ENCODE data around the gene STOM. TPM values are rescaled to one million over a fixed set of nuclear protein-coding genes. Genes with fewer than 3 reads are reported as not detected.

Gene STOM
- total RNA-seq, 1 donor: 114 TPM

DNA sequence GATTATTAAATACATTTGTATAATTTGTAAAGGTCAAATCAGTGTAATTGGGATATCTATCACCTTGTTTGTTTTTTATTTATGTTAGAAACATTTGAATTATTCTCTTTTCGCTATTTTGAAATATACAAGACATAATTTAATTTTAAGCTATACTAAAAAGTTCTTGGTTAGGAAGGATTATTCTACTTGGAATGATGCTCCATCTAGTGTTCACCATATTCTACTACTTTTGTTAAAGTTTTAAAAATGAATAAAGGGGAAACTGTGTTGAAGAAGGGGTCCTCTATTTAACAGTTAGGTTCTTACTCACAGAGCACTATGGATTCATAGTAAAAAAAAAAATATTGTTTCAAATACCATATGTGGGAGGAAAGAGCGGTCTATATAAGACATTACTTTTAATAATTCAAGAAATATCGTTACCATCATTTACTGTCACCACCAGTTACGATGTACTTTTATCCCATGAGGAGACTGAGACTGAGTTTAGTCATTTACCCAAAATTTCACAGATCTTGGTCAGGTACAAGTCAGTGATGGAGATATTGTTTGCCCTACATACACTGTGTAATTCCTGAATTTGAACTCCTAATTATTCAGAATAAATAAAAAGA, 6.3 kb upstream of the STOM start:
- Histone ChIP-seq H3K9me3 (ENCODE audit: low read depth, low read length) (no peaks in the 10 kb centered on the region), H3K36me3 (ENCODE audit: insufficient read depth, low read length) (no peaks in the 10 kb centered on the region), H3K4me2 (ENCODE audit: insufficient read depth, low read length) (no peak overlapping the region), H3K79me2 (ENCODE audit: insufficient read depth, low read length) (no peaks in the 10 kb centered on the region), H4K20me1 (ENCODE audit: insufficient read depth, low read length) (no peaks in the 10 kb centered on the region), H3K27ac (ENCODE audit: low read depth, low read length) (no peak overlapping the region), H3K27me3 (ENCODE audit: insufficient read depth, low read length) (no peaks in the 10 kb centered on the region), H2AFZ (ENCODE audit: low read length) (no peak overlapping the region), H3K4me1 (ENCODE audit: insufficient read depth, low read length) (peaks cover 17% of the 10 kb centered on the region), H3K4me3 (ENCODE audit: insufficient read depth, low read length) (no peak overlapping the region)
- TF ChIP-seq, protein P1, sequence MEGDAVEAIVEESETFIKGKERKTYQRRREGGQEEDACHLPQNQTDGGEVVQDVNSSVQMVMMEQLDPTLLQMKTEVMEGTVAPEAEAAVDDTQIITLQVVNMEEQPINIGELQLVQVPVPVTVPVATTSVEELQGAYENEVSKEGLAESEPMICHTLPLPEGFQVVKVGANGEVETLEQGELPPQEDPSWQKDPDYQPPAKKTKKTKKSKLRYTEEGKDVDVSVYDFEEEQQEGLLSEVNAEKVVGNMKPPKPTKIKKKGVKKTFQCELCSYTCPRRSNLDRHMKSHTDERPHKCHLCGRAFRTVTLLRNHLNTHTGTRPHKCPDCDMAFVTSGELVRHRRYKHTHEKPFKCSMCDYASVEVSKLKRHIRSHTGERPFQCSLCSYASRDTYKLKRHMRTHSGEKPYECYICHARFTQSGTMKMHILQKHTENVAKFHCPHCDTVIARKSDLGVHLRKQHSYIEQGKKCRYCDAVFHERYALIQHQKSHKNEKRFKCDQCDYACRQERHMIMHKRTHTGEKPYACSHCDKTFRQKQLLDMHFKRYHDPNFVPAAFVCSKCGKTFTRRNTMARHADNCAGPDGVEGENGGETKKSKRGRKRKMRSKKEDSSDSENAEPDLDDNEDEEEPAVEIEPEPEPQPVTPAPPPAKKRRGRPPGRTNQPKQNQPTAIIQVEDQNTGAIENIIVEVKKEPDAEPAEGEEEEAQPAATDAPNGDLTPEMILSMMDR (IDR thresholded peaks at IDR 0.05; ENCODE audit: extremely low read depth, low read depth, low read length): peak; percentile 50
- no peak for DNase-seq (ENCODE audit: insufficient read length, low spot score, missing footprints)

DNA sequence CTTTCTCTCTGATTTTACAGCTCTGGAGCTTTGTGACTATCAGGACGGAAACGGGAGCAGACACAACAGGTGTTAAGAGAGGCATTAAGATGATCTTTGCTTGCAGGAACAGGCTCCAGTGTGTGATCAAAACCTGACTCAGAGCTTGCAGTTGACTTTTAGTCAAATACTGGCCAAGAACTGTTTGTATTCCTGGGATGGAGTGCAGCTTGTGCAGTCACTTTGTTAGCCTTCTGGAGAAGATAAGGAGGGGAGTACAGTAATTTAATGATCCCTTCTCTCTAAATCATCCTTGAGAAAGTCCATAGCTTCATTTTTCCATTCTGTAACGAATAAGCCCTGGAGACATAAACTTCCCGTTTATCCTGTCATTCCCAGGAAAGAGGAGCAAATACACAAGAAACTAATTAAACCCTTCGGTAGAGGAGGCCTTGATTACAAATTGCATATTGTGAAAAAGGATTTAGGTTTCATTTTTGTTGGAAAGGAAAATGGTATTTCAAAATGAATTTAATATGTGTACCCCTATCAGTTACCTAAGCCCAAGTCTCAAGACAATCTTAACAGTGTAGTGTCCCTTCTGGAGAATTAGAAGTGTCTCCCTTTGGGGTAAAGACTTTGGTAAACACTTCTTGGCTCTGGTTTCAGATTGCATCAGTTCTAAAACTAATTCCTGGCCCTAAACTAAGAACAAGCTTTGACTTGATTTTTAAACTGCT, 3.1 kb upstream of the STOM start:
- H3K27me3 ChIP-seq (ENCODE audit: insufficient read depth, low read length): no peaks in the 10 kb centered on the region
- TF ChIP-seq, protein P1 (IDR thresholded peaks at IDR 0.05; ENCODE audit: extremely low read depth, low read depth, low read length): no peak
- peak; percentile 88 for DNase-seq (ENCODE audit: insufficient read length, low spot score, missing footprints)
- peak overlapping the region; percentile 35 for H3K27ac ChIP-seq (ENCODE audit: low read depth, low read length)
- H2AFZ ChIP-seq (ENCODE audit: low read length): peak overlapping the region; percentile 2
- H3K4me2 ChIP-seq (ENCODE audit: insufficient read depth, low read length): peak overlapping the region; percentile 45
- peaks cover 27% of the 10 kb centered on the region for H3K4me1 ChIP-seq (ENCODE audit: insufficient read depth, low read length)
- H3K9me3 ChIP-seq (ENCODE audit: low read depth, low read length): no peaks in the 10 kb centered on the region
- H3K4me3 ChIP-seq (ENCODE audit: insufficient read depth, low read length): no peak overlapping the region
- H4K20me1 ChIP-seq (ENCODE audit: insufficient read depth, low read length): no peaks in the 10 kb centered on the region
- H3K36me3 ChIP-seq (ENCODE audit: insufficient read depth, low read length): no peaks in the 10 kb centered on the region
- peaks cover 19% of the 10 kb centered on the region for H3K79me2 ChIP-seq (ENCODE audit: insufficient read depth, low read length)

DNA sequence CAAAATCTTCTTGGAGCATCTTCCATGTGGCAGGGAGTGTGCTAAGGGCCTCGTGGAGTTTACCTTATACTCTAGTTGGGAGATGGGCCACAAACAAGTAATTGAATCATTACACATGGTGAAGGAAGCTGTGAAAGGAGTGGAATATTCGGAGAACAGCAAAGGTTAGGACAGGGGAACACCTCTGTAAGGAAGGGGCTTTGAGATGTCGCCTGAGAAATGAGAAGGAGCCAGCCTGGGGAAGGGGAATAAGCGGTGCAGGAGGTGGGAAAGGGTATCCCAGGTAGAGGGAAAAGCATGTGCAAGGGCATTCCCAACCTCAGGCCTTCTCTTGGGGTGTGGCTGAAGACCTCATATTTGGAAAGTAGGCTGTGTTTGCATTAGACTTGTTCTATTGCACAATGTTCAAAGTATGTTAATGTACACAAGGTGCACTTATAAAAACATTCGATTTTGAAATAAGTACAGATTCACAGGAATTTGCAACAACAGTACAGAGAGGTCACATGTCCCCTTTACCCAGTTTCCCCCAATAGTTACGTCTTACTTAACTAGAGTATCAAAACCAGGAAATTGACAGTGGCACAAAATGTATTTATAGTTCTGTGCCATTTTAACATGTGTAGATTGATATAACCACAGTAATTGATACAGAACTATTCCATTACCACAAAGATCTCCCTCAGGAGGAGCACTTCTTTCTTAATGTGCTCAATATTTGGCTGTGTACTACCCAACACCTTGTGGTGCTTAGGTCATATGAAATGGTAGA, 2.4 kb upstream of the STOM start:
- H3K4me2 ChIP-seq (ENCODE audit: insufficient read depth, low read length): peak overlapping the region; percentile 45
- peak overlapping the region; percentile 35 for H3K27ac ChIP-seq (ENCODE audit: low read depth, low read length)
- H3K9me3 ChIP-seq (ENCODE audit: low read depth, low read length): no peaks in the 10 kb centered on the region
- no peaks in the 10 kb centered on the region for H4K20me1 ChIP-seq (ENCODE audit: insufficient read depth, low read length)
- peaks cover 34% of the 10 kb centered on the region for H3K4me1 ChIP-seq (ENCODE audit: insufficient read depth, low read length)
- peak overlapping the region; percentile 2 for H2AFZ ChIP-seq (ENCODE audit: low read length)
- TF ChIP-seq, protein P1 (IDR thresholded peaks at IDR 0.05; ENCODE audit: extremely low read depth, low read depth, low read length): no peak
- peaks cover 26% of the 10 kb centered on the region for H3K79me2 ChIP-seq (ENCODE audit: insufficient read depth, low read length)
- H3K27me3 ChIP-seq (ENCODE audit: insufficient read depth, low read length): no peaks in the 10 kb centered on the region
- no peaks in the 10 kb centered on the region for H3K36me3 ChIP-seq (ENCODE audit: insufficient read depth, low read length)
- DNase-seq (ENCODE audit: insufficient read length, low spot score, missing footprints): no peak
- no peak overlapping the region for H3K4me3 ChIP-seq (ENCODE audit: insufficient read depth, low read length)
